Colonic mucosa (tissue), 4 donors: Measurements from ENCODE around the gene NCOA3. TPM values are rescaled to one million over a fixed set of nuclear protein-coding genes. Genes with fewer than 3 reads are reported as not detected.

Experiments
- DNase-seq: peaks from one replicate; pipeline ENCODE4 v3.0.0-alpha.2; 2020
- H3K27ac ChIP-seq: fragments of 200-600 bp; one replicate; pipeline ENCODE4 v1.8.0; 2021
- H3K27me3 ChIP-seq: fragments of 200-600 bp; one replicate; pipeline ENCODE4 v1.8.0; 2021
- H3K36me3 ChIP-seq: fragments of 200-600 bp; one replicate; pipeline ENCODE4 v1.8.0; 2021
- H3K4me1 ChIP-seq: fragments of 200-600 bp; one replicate; pipeline ENCODE4 v1.8.0; 2021; ENCODE audit warnings: mild to moderate bottlenecking
- H3K4me3 ChIP-seq: fragments of 200-600 bp; one replicate; pipeline ENCODE4 v1.8.0; 2021
- H3K9ac ChIP-seq, 2 donors: one replicate each; pipeline ENCODE4 v1.7.0; 2013; ENCODE audit warnings: control low read depth in 2 of 2, low read depth in 2 of 2, low read length in 2 of 2
- H3K9me3 ChIP-seq: fragments of 200-600 bp; one replicate; pipeline ENCODE4 v1.8.0; 2021
- intact Hi-C: fragments of 100-400 bp; cut with DNase I; formaldehyde crosslinking; loops from one replicate; pipeline ENCODE4 v1.14.1; 2022
- total RNA-seq, 2 donors: library from RNA; stranded (reverse); fragmentation: NEBNext Ultra II Directional in 1 of 2; extraction: Animal tissue kit (Norgen Biotek cat#: 25700) in 1 of 2; gene quantifications; one replicate each; pipeline ENCODE4 v1.2.1, GENCODE V29; 2021
- TF ChIP-seq, protein P1 (sequence below): fragments of 200-600 bp; IDR thresholded peaks from one replicate; pipeline ENCODE4 v1.8.0; 2022; ENCODE audit warnings: antibody characterized with exemption, mild to moderate bottlenecking
- donor health status: healthy.
- donor health status: DM: no; HTN: no; CAD: no.
- donor health status: DM: no; HTN: no; CAD: no.

The NCOA3 gene
- total RNA-seq, 2 donors from 2014 or later, result 17.1 to 24.2 TPM

DNA sequence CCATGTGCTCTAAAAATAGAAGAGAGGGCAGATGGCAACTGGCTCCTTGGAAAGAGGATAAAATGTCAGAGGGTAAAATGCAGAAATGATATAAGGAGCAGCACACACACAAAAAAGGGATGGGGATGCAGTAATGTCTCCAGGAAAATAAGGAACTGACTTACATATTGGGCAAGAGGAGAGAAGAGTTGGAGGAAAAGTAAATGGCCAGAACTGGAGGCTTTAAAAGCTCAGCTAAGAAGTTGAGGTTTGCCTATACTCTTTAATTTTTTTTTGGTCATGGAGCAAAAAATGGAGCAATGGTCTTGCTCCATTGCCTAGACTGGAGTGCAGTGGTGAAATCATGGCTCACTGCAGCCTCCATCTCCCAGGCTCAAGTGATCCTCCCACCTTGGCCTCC, 189.9 kb downstream of the NCOA3 start:
- Histone ChIP-seq H3K9ac (no peak overlapping the region), H3K36me3 (no peaks in the 10 kb centered on the region), H3K9me3 (no peaks in the 10 kb centered on the region), H3K27ac (no peak overlapping the region), H3K4me3 (no peak overlapping the region), H3K4me1 (no peaks in the 10 kb centered on the region), H3K27me3 (no peaks in the 10 kb centered on the region)
- DNase-seq, result no peak
- intact Hi-C loops, result no loop called here
- TF ChIP-seq, protein P1, sequence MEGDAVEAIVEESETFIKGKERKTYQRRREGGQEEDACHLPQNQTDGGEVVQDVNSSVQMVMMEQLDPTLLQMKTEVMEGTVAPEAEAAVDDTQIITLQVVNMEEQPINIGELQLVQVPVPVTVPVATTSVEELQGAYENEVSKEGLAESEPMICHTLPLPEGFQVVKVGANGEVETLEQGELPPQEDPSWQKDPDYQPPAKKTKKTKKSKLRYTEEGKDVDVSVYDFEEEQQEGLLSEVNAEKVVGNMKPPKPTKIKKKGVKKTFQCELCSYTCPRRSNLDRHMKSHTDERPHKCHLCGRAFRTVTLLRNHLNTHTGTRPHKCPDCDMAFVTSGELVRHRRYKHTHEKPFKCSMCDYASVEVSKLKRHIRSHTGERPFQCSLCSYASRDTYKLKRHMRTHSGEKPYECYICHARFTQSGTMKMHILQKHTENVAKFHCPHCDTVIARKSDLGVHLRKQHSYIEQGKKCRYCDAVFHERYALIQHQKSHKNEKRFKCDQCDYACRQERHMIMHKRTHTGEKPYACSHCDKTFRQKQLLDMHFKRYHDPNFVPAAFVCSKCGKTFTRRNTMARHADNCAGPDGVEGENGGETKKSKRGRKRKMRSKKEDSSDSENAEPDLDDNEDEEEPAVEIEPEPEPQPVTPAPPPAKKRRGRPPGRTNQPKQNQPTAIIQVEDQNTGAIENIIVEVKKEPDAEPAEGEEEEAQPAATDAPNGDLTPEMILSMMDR, result no peak

DNA sequence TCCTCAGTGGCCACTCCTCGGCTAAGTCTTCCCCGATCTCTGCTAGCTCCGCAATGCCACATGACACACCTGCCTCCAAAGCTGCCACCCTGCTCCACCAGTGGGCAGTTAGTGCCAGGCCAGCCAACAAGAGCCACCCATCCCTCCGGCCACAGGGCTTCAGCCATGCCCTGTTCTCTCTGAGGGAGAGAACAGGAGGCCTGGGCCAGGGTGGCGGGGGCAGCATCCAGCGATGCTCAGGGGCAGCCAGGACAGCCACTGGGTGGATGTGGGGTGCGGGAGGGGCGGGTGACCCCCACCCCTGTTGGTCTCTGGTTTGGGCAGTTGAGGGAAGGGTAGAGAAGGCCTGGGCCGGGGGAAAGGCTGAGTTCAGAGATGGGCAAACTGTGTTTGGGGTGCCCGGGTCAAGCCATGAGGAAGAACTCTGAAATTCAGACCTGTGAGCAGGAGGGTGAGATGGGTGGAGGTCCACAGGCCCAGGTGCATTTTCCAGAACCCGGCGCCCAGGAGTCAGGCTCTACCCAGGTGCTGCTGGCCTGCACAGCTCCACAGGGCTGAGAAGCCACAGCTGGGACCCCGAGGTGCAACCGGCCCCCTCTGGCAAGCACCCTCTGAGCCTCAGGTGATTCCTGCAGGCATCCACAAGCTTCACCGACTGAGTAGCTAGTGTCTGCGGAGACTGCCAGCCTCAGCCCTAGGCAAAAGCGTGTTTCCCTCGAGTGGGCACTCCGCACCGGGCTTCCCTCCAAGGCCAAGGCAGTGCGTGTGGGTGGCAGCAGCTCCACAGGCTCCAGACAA, 192.5 kb downstream of the NCOA3 start:
- intact Hi-C loops, result no loop called here
- DNase-seq, result no peak

DNA sequence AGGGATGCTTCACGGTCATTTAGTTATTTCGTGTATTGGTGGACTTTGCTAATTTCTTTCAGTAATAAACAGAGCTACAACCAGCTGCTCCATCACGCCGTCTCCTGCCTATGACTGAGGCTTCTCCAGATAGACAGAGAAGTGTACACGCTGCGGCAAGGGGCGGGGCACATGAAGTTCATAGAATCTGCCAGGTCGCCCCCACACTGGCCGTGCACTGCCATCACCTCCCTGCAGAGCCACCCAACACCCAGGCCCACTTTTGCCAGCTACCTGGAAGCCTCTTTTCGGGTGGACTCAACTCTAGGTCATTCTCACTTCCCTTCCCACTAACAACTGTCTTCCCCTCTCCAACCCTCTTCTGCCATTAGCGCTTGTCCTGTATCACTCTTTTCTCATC, 195.2 kb downstream of the NCOA3 start:
- H3K4me3 ChIP-seq, result no peak overlapping the region
- H3K36me3 ChIP-seq, result no peaks in the 10 kb centered on the region
- no peak overlapping the region for H3K9ac ChIP-seq
- H3K27me3 ChIP-seq, result no peaks in the 10 kb centered on the region
- no peak for DNase-seq
- H3K27ac ChIP-seq, result no peak overlapping the region
- H3K9me3 ChIP-seq, result no peaks in the 10 kb centered on the region
- TF ChIP-seq, protein P1, result no peak
- intact Hi-C loops, result no loop called here
- no peaks in the 10 kb centered on the region for H3K4me1 ChIP-seq

More for the DNA sequence above, 192.5 kb downstream of the NCOA3 start:
- TF ChIP-seq, protein P1, result no peak
- no peaks in the 10 kb centered on the region for H3K36me3 ChIP-seq
- H3K4me1 ChIP-seq, result no peaks in the 10 kb centered on the region
- H3K27me3 ChIP-seq, result no peaks in the 10 kb centered on the region
- no peak overlapping the region for H3K9ac ChIP-seq
- H3K27ac ChIP-seq, result no peak overlapping the region
- no peak overlapping the region for H3K4me3 ChIP-seq
- H3K9me3 ChIP-seq, result no peaks in the 10 kb centered on the region

DNA sequence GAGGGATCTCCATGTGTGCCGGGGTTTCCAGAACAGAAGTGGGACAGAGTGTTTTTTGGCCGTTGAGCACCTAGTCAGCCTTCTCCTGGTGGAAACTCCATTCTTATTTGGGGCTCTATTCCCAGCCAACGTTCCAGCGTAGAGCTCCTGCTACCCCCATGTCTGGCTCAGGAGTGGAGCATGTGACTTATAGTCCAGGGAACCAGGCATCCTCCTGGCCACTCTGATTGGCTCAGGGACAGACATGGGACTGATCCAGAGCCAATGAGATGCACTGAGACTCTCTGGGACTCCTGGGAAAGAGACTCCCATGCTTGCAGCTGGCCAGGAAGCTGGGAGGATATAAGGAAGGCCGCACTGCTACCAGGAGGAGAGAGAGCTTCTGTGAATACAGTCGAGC, 196.5 kb downstream of the NCOA3 start:
- TF ChIP-seq, protein P1, result no peak
- intact Hi-C loops, result no loop called here
- no peak overlapping the region for H3K9ac ChIP-seq
- no peak overlapping the region for H3K27ac ChIP-seq
- H3K4me1 ChIP-seq, result no peaks in the 10 kb centered on the region
- no peak overlapping the region for H3K4me3 ChIP-seq
- H3K36me3 ChIP-seq, result no peaks in the 10 kb centered on the region
- no peak for DNase-seq
- no peaks in the 10 kb centered on the region for H3K27me3 ChIP-seq
- H3K9me3 ChIP-seq, result no peaks in the 10 kb centered on the region

DNA sequence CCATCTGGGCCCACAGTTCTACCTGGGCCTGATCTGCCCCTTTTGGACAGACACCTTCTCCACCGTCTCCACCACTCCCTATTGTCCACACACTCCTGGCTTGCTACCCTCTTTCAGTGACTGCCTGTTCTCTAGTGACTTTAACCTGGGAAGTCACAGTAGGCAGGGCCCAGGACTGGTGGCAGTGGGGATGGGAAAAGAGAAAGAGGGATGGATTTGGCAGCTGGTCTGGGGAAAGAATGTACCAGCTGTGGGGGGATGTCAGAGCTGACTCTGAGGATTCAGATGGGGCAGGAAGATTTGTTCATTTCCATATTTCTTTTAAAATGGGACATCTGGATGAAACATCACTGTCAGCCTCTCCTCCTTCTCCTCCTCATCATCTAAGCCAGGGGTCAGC, 198.1 kb downstream of the NCOA3 start:
- H3K36me3 ChIP-seq, result no peaks in the 10 kb centered on the region
- no peak for DNase-seq

More for the DNA sequence above, 198.1 kb downstream of the NCOA3 start:
- no peak overlapping the region for H3K27ac ChIP-seq
- H3K9me3 ChIP-seq, result no peaks in the 10 kb centered on the region
- TF ChIP-seq, protein P1, result no peak
- no peaks in the 10 kb centered on the region for H3K27me3 ChIP-seq
- no peak overlapping the region for H3K9ac ChIP-seq
- H3K4me1 ChIP-seq, result no peaks in the 10 kb centered on the region
- H3K4me3 ChIP-seq, result no peak overlapping the region
- intact Hi-C loops, result no loop called here
